PFSK-1 (cell line): ENCODE results near the gene SMIM23.

ENCODE experiments used
- POLR2AphosphoS5 ChIP-seq: IDR thresholded peaks from 2 replicates; pipeline ENCODE4 v1.6.1; 2012; ENCODE audit warnings: low read depth, mild to moderate bottlenecking, control low read depth, low read length, moderate library complexity
- SIN3A ChIP-seq: IDR thresholded peaks from 2 replicates; pipeline ENCODE4 v1.6.1; 2012; ENCODE audit warnings: mild to moderate bottlenecking, low read length, moderate library complexity, borderline replicate concordance; ENCODE audit not compliant: insufficient read depth
- TAF1 ChIP-seq: IDR thresholded peaks from 2 replicates; pipeline ENCODE4 v1.6.1; 2012; ENCODE audit warnings: low read length, control low read depth, borderline replicate concordance; ENCODE audit not compliant: insufficient read depth

- TF ChIP-seq POLR2AphosphoS5: no peak
- no peak for TF ChIP-seq SIN3A
- TF ChIP-seq TAF1: no peak
Measured at GRCh38 chr5:171759777-171760176, 25.8 kb upstream of the SMIM23 start.
